Measurements from ENCODE around the gene FERMT1. TPM values are rescaled to one million over a fixed set of nuclear protein-coding genes. Genes with fewer than 3 reads are reported as not detected.

The FERMT1 gene
- total and polyA plus RNA-seq, 2 donors (not counting 3 experiments of a cell fraction or from before 2014, with no cell fraction given): 0.11 to 1.5 TPM

GRCh38 chr20:6048391-6048790 is 74.4 kb downstream of the FERMT1 start:
- no TSS peak for BruUV-seq (replicated peaks)
- no peak for TF ChIP-seq POLR2A (IDR thresholded peaks at IDR 0.05; ENCODE audit: low read depth, low read length)
- no peak for TF ChIP-seq CTCF (IDR thresholded peaks at IDR 0.05; ENCODE audit: extremely low read depth in 1 of 2, insufficient read depth in 1 of 2, low read depth in 1 of 2, low read length in 2 of 2)
- no peak for TF ChIP-seq POLR2AphosphoS5 (IDR thresholded peaks at IDR 0.05; ENCODE audit: insufficient read depth, low read depth, low read length)
- TF ChIP-seq MYC (IDR thresholded peaks at IDR 0.05; ENCODE audit: low read depth, low read length): no peak
- TF ChIP-seq EZH2 (IDR thresholded peaks at IDR 0.05; ENCODE audit: borderline replicate concordance, low read depth, low read length, severe bottlenecking): no peak
- TF ChIP-seq GATA2 (IDR thresholded peaks at IDR 0.05; ENCODE audit: insufficient read depth, insufficient read length, low read depth, low read length): no peak
- TF ChIP-seq FOS (IDR thresholded peaks at IDR 0.05; ENCODE audit: borderline replicate concordance, insufficient read depth, low read length): no peak
- TF ChIP-seq, protein P1, sequence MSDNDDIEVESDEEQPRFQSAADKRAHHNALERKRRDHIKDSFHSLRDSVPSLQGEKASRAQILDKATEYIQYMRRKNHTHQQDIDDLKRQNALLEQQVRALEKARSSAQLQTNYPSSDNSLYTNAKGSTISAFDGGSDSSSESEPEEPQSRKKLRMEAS (IDR thresholded peaks at IDR 0.05; ENCODE audit: insufficient read depth, insufficient read length): no peak
- TF ChIP-seq JUN (IDR thresholded peaks at IDR 0.05; ENCODE audit: borderline replicate concordance, insufficient read depth, insufficient read length, low read depth): no peak

More at GRCh38 chr20:6048391-6048790, 74.4 kb downstream of the FERMT1 start:
- FAIRE-seq (no peak), DNase-seq (ENCODE audit: low read depth, low spot score) (no peak)
- dilution Hi-C loops (cut with MboI; ENCODE audit: extremely low pct_ligation_motif_present, low sequenced_read_pairs): no loop called here
- POLR2A ChIA-PET: no interaction called here
- Histone ChIP-seq H3K4me3 (replicated peaks in 1 of 3; ENCODE audit: insufficient read depth in 1 of 3, low read depth in 1 of 3, low read length in 3 of 3) (no peak overlapping the region), H4K20me1 (replicated peaks; ENCODE audit: control insufficient read depth, extremely low read depth, insufficient read depth, low read length) (no peaks in the 10 kb centered on the region), H3K9me3 (replicated peaks; ENCODE audit: control insufficient read depth, insufficient read depth, low read length) (no peaks in the 10 kb centered on the region), H3K79me2 (ENCODE audit: control insufficient read depth, insufficient read depth, low read length) (no peaks in the 10 kb centered on the region), H3K27me3 (ENCODE audit: control insufficient read depth in 2 of 2, insufficient read depth in 2 of 2, low read length in 2 of 2) (peaks cover 32 to 35% of the 10 kb centered on the region in 2 experiments), H3K36me3 (ENCODE audit: control insufficient read depth in 2 of 2, extremely low read depth in 1 of 2, insufficient read depth in 2 of 2, low read length in 2 of 2) (no peaks in the 10 kb centered on the region), H3K27ac (ENCODE audit: insufficient read depth, low read depth, low read length) (no peak overlapping the region), H3K9ac (replicated peaks; ENCODE audit: extremely low read depth, insufficient read depth, low read length) (no peak overlapping the region), H3K9me1 (replicated peaks; ENCODE audit: control insufficient read depth, extremely low read depth, insufficient read depth, low read length) (no peaks in the 10 kb centered on the region), H3K4me2 (ENCODE audit: insufficient read depth, low read length) (no peak overlapping the region), H3K4me1 (ENCODE audit: control insufficient read depth, extremely low read depth, insufficient read depth, low read length) (peaks cover 6% of the 10 kb centered on the region), H2AFZ (ENCODE audit: low read depth, low read length) (no peak overlapping the region)
- intact Hi-C loops (cut with micrococcal nuclease): loop anchor here (5.0 kb wide), 1 partner anchor 1474 kb away; no protein-coding TSS in a partner anchor
- CTCF ChIA-PET: no interaction called here

Measured in endothelial cell of umbilical vein (primary cell).